GM23338 (cell line): ENCODE measurements around the gene LAMTOR5. TPM values are rescaled to one million over a fixed set of nuclear protein-coding genes. Genes with fewer than 3 reads are reported as not detected.

Source experiments
- ATAC-seq: fragments of 200-7000 bp; cut with Tn5 transposase; 3 replicates; pipeline ENCODE4 v1.9.1; 2020
- DNase-seq: peaks from one replicate; pipeline ENCODE4 v3.0.0-alpha.2; 2015; ENCODE audit warnings: low spot score
- H2AFZ ChIP-seq: fragments of 200-600 bp; sonication (generic); 2 replicates; pipeline ENCODE4 v1.8.0; 2016; ENCODE audit warnings: antibody characterized with exemption, mild to moderate bottlenecking, moderate library complexity
- H3F3A ChIP-seq: fragments of 200-600 bp; sonication (generic); replicated peaks from 2 replicates; pipeline ENCODE4 v1.8.0; 2017; ENCODE audit warnings: antibody characterized with exemption, mixed run types, low read depth
- H3K27ac ChIP-seq: fragments of 200-600 bp; sonication (generic); 2 replicates; pipeline ENCODE4 v1.6.1; 2016; ENCODE audit warnings: low read depth
- H3K27me3 ChIP-seq: fragments of 200-600 bp; sonication (generic); 2 replicates; pipeline ENCODE4 v1.8.0; 2016; ENCODE audit warnings: mild to moderate bottlenecking, mixed run types, moderate library complexity; ENCODE audit not compliant: insufficient read depth
- H3K36me3 ChIP-seq: fragments of 200-600 bp; sonication (generic); 2 replicates; pipeline ENCODE4 v1.8.0; 2016; ENCODE audit warnings: mild to moderate bottlenecking; ENCODE audit not compliant: insufficient read depth
- H3K4me1 ChIP-seq: fragments of 200-600 bp; sonication (generic); 2 replicates; pipeline ENCODE4 v1.8.0; 2016; ENCODE audit warnings: mild to moderate bottlenecking, moderate library complexity; ENCODE audit not compliant: insufficient read depth
- H3K4me2 ChIP-seq: fragments of 200-600 bp; sonication (generic); 2 replicates; pipeline ENCODE4 v1.7.1; 2017; ENCODE audit warnings: mixed run types
- H3K4me3 ChIP-seq: fragments of 200-600 bp; sonication (generic); 2 replicates; pipeline ENCODE4 v1.6.1; 2016; ENCODE audit warnings: mixed run types
- H3K79me2 ChIP-seq: fragments of 200-600 bp; sonication (generic); replicated peaks from 2 replicates; pipeline ENCODE4 v1.8.0; 2017; ENCODE audit warnings: mild to moderate bottlenecking; ENCODE audit not compliant: insufficient read depth
- H3K9me2 ChIP-seq: fragments of 200-600 bp; sonication (generic); 2 replicates; pipeline ENCODE4 v1.8.0; 2017; ENCODE audit not compliant: insufficient read depth
- H4K20me1 ChIP-seq: fragments of 200-600 bp; sonication (generic); replicated peaks from 2 replicates; pipeline ENCODE4 v1.8.0; 2017; ENCODE audit warnings: mild to moderate bottlenecking; ENCODE audit not compliant: insufficient read depth
- H3K27ac Mint-ChIP-seq: 2 replicates; pipeline ENCODE4 v1.8.0; 2020; ENCODE audit warnings: inconsistent platforms, mild to moderate bottlenecking, moderate library complexity, mixed read lengths
- H3K27me3 Mint-ChIP-seq: 3 replicates; pipeline ENCODE4 v1.8.0; 2022; ENCODE audit warnings: low read depth, mild to moderate bottlenecking, moderate library complexity, mixed read lengths, inconsistent platforms; ENCODE audit not compliant: insufficient read depth, poor library complexity
- H3K36me3 Mint-ChIP-seq: 3 replicates; pipeline ENCODE4 v1.8.0; 2021; ENCODE audit warnings: low read depth, mild to moderate bottlenecking, inconsistent platforms, moderate library complexity, mixed read lengths
- H3K4me1 Mint-ChIP-seq: 3 replicates; pipeline ENCODE4 v1.8.0; 2020; ENCODE audit warnings: mild to moderate bottlenecking, inconsistent platforms, mixed read lengths
- H3K4me3 Mint-ChIP-seq: 3 replicates; pipeline ENCODE4 v1.8.0; 2021; ENCODE audit warnings: moderate library complexity, mild to moderate bottlenecking, inconsistent platforms, mixed read lengths
- H3K9me3 Mint-ChIP-seq: 3 replicates; pipeline ENCODE4 v1.8.0; 2020; ENCODE audit warnings: moderate library complexity, mild to moderate bottlenecking, inconsistent platforms, mixed read lengths
- CREB1 ChIP-seq: fragments of 250-450 bp; sonication (Bioruptor Pico); IDR thresholded peaks from 2 replicates; pipeline ENCODE4 v1.5.0; 2020; ENCODE audit warnings: low read depth, mild to moderate bottlenecking, moderate library complexity
- ETS1 ChIP-seq: IDR thresholded peaks from 2 replicates; pipeline ENCODE4 v1.6.1; 2016; ENCODE audit warnings: antibody characterized with exemption
- EZH2 ChIP-seq: fragments of 200-600 bp; sonication (generic); IDR thresholded peaks from one replicate; pipeline ENCODE4 v1.8.0; 2017; ENCODE audit warnings: antibody characterized with exemption, mild to moderate bottlenecking, low read depth; ENCODE audit not compliant: unreplicated experiment
- EZH2phosphoT487 ChIP-seq: fragments of 200-600 bp; sonication (generic); IDR thresholded peaks from one replicate; pipeline ENCODE4 v1.8.1; 2018; ENCODE audit warnings: antibody characterized with exemption; ENCODE audit not compliant: unreplicated experiment
- JUNB ChIP-seq: IDR thresholded peaks from one replicate; pipeline ENCODE4 v1.6.1; 2016; ENCODE audit warnings: antibody characterized with exemption; ENCODE audit not compliant: unreplicated experiment
- NANOG ChIP-seq: IDR thresholded peaks from 2 replicates; pipeline ENCODE4 v1.6.1; 2016; ENCODE audit warnings: antibody characterized with exemption, borderline replicate concordance
- POLR2AphosphoS5 ChIP-seq: IDR thresholded peaks from 2 replicates; pipeline ENCODE4 v1.6.1; 2016; ENCODE audit warnings: antibody characterized with exemption, low read depth
- STAT1 ChIP-seq: IDR thresholded peaks from one replicate; pipeline ENCODE4 v1.6.1; 2016; ENCODE audit warnings: antibody characterized with exemption; ENCODE audit not compliant: unreplicated experiment
- ZNF114 ChIP-seq: fragments of 250-450 bp; sonication (Bioruptor Pico); IDR thresholded peaks from 2 replicates; pipeline ENCODE4 v1.5.0; 2020; ENCODE audit warnings: mild to moderate bottlenecking, moderate library complexity
- ZNF331 ChIP-seq: fragments of 250-450 bp; sonication (Bioruptor Pico); IDR thresholded peaks from 2 replicates; pipeline ENCODE4 v1.5.0; 2020; ENCODE audit warnings: low read depth, mild to moderate bottlenecking, moderate library complexity
- polyA plus RNA-seq: library from polyadenylated mRNA; unstranded; fragments of >200 nt; fragmentation: Nextera tagmentation; extraction: Ambion mirVana; gene quantifications from 2 replicates; pipeline ENCODE4 v1.2.1, GENCODE V29; 2016
- total RNA-seq: library from RNA; depleted of rRNA; stranded (reverse); fragments of >200 nt; shearing (Covaris generic); gene quantifications from 2 replicates; pipeline ENCODE4 v1.2.3, GENCODE V29; 2014
- TF ChIP-seq, protein P1 (sequence below): IDR thresholded peaks from one replicate; pipeline ENCODE4 v1.6.1; 2018; ENCODE audit warnings: antibody characterized with exemption; ENCODE audit not compliant: unreplicated experiment
- TF ChIP-seq, protein P2 (sequence below): fragments of 250-450 bp; sonication (Bioruptor Pico); IDR thresholded peaks from 2 replicates; pipeline ENCODE4 v1.5.0; 2020; ENCODE audit warnings: mild to moderate bottlenecking, moderate library complexity
- TF ChIP-seq, protein P3 (sequence below), 2 experiments: fragments of 200-600 bp in 1 of 2; sonication (generic) in 1 of 2; conservative IDR thresholded peaks; 2 replicates each; pipeline versions ENCODE4 v1.5.1 to v1.6.1; 2016 to 2017; ENCODE audit warnings: antibody characterized with exemption in 2 of 2, low read depth in 2 of 2, mild to moderate bottlenecking in 2 of 2, moderate library complexity in 1 of 2

Gene LAMTOR5
- total and polyA plus RNA-seq, 2 experiments from 2014 or later, result 41.0 to 246 TPM

DNA sequence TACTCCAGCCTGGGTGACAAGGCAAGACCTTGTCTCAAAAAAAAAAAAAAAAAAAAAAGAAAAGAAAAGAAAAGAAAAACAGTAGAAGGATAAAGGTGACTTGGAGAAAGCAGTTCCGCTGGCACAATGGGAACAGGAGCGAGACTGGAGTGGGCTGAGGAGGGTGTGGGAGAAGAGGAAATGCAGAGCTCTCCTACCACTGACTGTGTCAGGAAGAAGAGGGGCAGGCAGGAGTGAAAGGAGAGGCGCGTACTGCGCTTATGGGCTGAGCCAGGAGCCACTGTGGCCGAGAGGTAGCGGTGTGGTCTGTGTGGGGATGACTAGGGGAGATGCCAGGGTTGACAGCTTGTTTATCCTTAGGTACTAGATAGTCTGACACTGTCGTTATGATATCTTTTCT, 37.1 kb upstream of the LAMTOR5 start:
- ATAC-seq (peak; percentile 40; the same call in 1 of the 3 replicates), DNase-seq (no peak)
- Histone ChIP-seq H3K27ac (no peak overlapping the region), H3F3A (no peaks in the 10 kb centered on the region), H3K4me1 (peaks cover 3% of the 10 kb centered on the region), H3K27me3 (no peaks in the 10 kb centered on the region), H3K4me2 (no peak overlapping the region), H3K4me3 (no peak overlapping the region), H2AFZ (no peak overlapping the region), H4K20me1 (no peaks in the 10 kb centered on the region), H3K79me2 (no peaks in the 10 kb centered on the region), H3K9me2 (no peaks in the 10 kb centered on the region), H3K36me3 (no peaks in the 10 kb centered on the region)
- no peak for TF ChIP-seq STAT1
- no peak for TF ChIP-seq EZH2phosphoT487
- TF ChIP-seq, protein P1, sequence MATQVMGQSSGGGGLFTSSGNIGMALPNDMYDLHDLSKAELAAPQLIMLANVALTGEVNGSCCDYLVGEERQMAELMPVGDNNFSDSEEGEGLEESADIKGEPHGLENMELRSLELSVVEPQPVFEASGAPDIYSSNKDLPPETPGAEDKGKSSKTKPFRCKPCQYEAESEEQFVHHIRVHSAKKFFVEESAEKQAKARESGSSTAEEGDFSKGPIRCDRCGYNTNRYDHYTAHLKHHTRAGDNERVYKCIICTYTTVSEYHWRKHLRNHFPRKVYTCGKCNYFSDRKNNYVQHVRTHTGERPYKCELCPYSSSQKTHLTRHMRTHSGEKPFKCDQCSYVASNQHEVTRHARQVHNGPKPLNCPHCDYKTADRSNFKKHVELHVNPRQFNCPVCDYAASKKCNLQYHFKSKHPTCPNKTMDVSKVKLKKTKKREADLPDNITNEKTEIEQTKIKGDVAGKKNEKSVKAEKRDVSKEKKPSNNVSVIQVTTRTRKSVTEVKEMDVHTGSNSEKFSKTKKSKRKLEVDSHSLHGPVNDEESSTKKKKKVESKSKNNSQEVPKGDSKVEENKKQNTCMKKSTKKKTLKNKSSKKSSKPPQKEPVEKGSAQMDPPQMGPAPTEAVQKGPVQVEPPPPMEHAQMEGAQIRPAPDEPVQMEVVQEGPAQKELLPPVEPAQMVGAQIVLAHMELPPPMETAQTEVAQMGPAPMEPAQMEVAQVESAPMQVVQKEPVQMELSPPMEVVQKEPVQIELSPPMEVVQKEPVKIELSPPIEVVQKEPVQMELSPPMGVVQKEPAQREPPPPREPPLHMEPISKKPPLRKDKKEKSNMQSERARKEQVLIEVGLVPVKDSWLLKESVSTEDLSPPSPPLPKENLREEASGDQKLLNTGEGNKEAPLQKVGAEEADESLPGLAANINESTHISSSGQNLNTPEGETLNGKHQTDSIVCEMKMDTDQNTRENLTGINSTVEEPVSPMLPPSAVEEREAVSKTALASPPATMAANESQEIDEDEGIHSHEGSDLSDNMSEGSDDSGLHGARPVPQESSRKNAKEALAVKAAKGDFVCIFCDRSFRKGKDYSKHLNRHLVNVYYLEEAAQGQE, result no peak
- TF ChIP-seq POLR2AphosphoS5, result no peak
- no peak for TF ChIP-seq CREB1 (CRISPR knock-in tag)
- no peak for TF ChIP-seq EZH2
- TF ChIP-seq ETS1, result no peak
- TF ChIP-seq ZNF114 (CRISPR knock-in tag), result no peak
- no peak for TF ChIP-seq NANOG
- no peak for TF ChIP-seq ZNF331
- TF ChIP-seq, protein P2, sequence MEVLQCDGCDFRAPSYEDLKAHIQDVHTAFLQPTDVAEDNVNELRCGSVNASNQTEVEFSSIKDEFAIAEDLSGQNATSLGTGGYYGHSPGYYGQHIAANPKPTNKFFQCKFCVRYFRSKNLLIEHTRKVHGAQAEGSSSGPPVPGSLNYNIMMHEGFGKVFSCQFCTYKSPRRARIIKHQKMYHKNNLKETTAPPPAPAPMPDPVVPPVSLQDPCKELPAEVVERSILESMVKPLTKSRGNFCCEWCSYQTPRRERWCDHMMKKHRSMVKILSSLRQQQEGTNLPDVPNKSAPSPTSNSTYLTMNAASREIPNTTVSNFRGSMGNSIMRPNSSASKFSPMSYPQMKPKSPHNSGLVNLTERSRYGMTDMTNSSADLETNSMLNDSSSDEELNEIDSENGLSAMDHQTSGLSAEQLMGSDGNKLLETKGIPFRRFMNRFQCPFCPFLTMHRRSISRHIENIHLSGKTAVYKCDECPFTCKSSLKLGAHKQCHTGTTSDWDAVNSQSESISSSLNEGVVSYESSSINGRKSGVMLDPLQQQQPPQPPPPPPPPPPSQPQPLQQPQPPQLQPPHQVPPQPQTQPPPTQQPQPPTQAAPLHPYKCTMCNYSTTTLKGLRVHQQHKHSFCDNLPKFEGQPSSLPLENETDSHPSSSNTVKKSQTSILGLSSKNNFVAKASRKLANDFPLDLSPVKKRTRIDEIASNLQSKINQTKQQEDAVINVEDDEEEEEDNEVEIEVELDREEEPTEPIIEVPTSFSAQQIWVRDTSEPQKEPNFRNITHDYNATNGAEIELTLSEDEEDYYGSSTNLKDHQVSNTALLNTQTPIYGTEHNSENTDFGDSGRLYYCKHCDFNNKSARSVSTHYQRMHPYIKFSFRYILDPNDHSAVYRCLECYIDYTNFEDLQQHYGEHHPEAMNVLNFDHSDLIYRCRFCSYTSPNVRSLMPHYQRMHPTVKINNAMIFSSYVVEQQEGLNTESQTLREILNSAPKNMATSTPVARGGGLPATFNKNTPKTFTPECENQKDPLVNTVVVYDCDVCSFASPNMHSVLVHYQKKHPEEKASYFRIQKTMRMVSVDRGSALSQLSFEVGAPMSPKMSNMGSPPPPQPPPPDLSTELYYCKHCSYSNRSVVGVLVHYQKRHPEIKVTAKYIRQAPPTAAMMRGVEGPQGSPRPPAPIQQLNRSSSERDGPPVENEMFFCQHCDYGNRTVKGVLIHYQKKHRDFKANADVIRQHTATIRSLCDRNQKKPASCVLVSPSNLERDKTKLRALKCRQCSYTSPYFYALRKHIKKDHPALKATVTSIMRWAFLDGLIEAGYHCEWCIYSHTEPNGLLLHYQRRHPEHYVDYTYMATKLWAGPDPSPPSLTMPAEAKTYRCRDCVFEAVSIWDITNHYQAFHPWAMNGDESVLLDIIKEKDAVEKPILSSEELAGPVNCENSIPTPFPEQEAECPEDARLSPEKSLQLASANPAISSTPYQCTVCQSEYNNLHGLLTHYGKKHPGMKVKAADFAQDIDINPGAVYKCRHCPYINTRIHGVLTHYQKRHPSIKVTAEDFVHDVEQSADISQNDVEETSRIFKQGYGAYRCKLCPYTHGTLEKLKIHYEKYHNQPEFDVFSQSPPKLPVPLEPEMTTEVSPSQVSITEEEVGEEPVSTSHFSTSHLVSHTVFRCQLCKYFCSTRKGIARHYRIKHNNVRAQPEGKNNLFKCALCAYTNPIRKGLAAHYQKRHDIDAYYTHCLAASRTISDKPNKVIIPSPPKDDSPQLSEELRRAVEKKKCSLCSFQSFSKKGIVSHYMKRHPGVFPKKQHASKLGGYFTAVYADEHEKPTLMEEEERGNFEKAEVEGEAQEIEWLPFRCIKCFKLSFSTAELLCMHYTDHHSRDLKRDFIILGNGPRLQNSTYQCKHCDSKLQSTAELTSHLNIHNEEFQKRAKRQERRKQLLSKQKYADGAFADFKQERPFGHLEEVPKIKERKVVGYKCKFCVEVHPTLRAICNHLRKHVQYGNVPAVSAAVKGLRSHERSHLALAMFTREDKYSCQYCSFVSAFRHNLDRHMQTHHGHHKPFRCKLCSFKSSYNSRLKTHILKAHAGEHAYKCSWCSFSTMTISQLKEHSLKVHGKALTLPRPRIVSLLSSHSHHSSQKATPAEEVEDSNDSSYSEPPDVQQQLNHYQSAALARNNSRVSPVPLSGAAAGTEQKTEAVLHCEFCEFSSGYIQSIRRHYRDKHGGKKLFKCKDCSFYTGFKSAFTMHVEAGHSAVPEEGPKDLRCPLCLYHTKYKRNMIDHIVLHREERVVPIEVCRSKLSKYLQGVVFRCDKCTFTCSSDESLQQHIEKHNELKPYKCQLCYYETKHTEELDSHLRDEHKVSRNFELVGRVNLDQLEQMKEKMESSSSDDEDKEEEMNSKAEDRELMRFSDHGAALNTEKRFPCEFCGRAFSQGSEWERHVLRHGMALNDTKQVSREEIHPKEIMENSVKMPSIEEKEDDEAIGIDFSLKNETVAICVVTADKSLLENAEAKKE (CRISPR knock-in tag), result no peak
- TF ChIP-seq JUNB, result no peak
- TF ChIP-seq, protein P3, sequence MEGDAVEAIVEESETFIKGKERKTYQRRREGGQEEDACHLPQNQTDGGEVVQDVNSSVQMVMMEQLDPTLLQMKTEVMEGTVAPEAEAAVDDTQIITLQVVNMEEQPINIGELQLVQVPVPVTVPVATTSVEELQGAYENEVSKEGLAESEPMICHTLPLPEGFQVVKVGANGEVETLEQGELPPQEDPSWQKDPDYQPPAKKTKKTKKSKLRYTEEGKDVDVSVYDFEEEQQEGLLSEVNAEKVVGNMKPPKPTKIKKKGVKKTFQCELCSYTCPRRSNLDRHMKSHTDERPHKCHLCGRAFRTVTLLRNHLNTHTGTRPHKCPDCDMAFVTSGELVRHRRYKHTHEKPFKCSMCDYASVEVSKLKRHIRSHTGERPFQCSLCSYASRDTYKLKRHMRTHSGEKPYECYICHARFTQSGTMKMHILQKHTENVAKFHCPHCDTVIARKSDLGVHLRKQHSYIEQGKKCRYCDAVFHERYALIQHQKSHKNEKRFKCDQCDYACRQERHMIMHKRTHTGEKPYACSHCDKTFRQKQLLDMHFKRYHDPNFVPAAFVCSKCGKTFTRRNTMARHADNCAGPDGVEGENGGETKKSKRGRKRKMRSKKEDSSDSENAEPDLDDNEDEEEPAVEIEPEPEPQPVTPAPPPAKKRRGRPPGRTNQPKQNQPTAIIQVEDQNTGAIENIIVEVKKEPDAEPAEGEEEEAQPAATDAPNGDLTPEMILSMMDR (conservative IDR thresholded peaks at IDR 0.05; ENCODE audit: low read depth in 2 of 2), result no peak
- no peak overlapping the region for H3K27ac Mint-ChIP-seq
- H3K9me3 Mint-ChIP-seq, result no peaks in the 10 kb centered on the region; the same call in 2 of the 3 replicates
- H3K27me3 Mint-ChIP-seq, result peaks cover 11% of the 10 kb centered on the region
- H3K36me3 Mint-ChIP-seq, result no peaks in the 10 kb centered on the region
- H3K4me1 Mint-ChIP-seq, result peaks cover 2% of the 10 kb centered on the region
- H3K4me3 Mint-ChIP-seq, result no peak overlapping the region
